Testis (tissue), 3 donors: Measurements from ENCODE around the gene SUDS3. TPM values are rescaled to one million over a fixed set of nuclear protein-coding genes. Genes with fewer than 3 reads are reported as not detected.

Source experiments
- DNase-seq: peaks from one replicate; pipeline ENCODE4 v3.0.0-alpha.2; 2019
- H3K27ac ChIP-seq, 2 donors: fragments of 200-600 bp; sonication (generic); one replicate each; pipeline ENCODE4 v1.5.1; 2019
- H3K27me3 ChIP-seq: fragments of 200-600 bp; sonication (generic); one replicate; pipeline ENCODE4 v1.5.1; 2019
- H3K36me3 ChIP-seq: fragments of 200-600 bp; sonication (generic); one replicate; pipeline ENCODE4 v1.5.1; 2017; ENCODE audit warnings: low read depth; ENCODE audit errors: missing control alignments
- H3K4me1 ChIP-seq: fragments of 200-600 bp; sonication (generic); one replicate; pipeline ENCODE4 v1.5.1; 2019
- H3K4me3 ChIP-seq, 2 donors: fragments of 200-600 bp; sonication (generic); one replicate each; pipeline ENCODE4 v1.5.1; 2017 to 2019
- H3K9me3 ChIP-seq: fragments of 200-600 bp; sonication (generic); one replicate; pipeline ENCODE4 v1.5.1; 2017
- POLR2A ChIP-seq: fragments of 450-650 bp; IDR thresholded peaks from one replicate; pipeline ENCODE4 v1.6.1; 2017; ENCODE audit warnings: antibody characterized with exemption, mild to moderate bottlenecking, moderate library complexity
- WGBS, 2 donors: methylation state at CpG; one replicate each; pipeline ENCODE4 v1.1.5; 2018; 5-methylcytosine and 5-hydroxymethylcytosine counted together
- intact Hi-C: fragments of 100-400 bp; cut with DNase I; formaldehyde crosslinking; loops from one replicate; pipeline ENCODE4 v1.15.1; 2023; ENCODE audit warnings: low total_unique reads
- polyA plus RNA-seq: library from polyadenylated mRNA; stranded (reverse); fragments of 350-450 nt; fragmentation: Illumina TruSeq; extraction: RNeasy Lipid Tissue Mini Kit (QIAGEN cat#74804); gene quantifications from one replicate; pipeline ENCODE4 v1.2.3, GENCODE V29; 2014; ENCODE audit warnings: low read depth, low replicate concordance; ENCODE audit not compliant: insufficient read depth
- total RNA-seq, 2 donors: library from RNA; depleted of rRNA; stranded (reverse); fragments of >200 nt; gene quantifications; one replicate each; pipeline ENCODE4 v1.2.3, GENCODE V29; 2016
- TF ChIP-seq, protein P1 (sequence below), 3 experiments: fragments of 450-650 bp in 2 of 3; fragments of 200-600 bp in 1 of 3; sonication (generic) in 1 of 3; IDR thresholded peaks; one replicate each; pipeline ENCODE4 v1.5.1; 2016 to 2019; ENCODE audit warnings: antibody characterized with exemption in 3 of 3, mild to moderate bottlenecking in 2 of 3, moderate library complexity in 1 of 3

SUDS3 gene
- total and polyA plus RNA-seq, 3 donors from 2014 or later, result 42.3 to 89.1 (median 73.1) TPM

GRCh38 chr12:118377021-118377883 lies 897 bp downstream of the SUDS3 start:
- no peaks in the 10 kb centered on the region for H3K9me3 ChIP-seq
- H3K4me3 ChIP-seq, result peak overlapping the region; percentile 94 to 99
- peak overlapping the region; percentile 89 to 97 for H3K27ac ChIP-seq
- no peaks in the 10 kb centered on the region for H3K27me3 ChIP-seq
- no peak for TF ChIP-seq POLR2A
- TF ChIP-seq, protein P1, sequence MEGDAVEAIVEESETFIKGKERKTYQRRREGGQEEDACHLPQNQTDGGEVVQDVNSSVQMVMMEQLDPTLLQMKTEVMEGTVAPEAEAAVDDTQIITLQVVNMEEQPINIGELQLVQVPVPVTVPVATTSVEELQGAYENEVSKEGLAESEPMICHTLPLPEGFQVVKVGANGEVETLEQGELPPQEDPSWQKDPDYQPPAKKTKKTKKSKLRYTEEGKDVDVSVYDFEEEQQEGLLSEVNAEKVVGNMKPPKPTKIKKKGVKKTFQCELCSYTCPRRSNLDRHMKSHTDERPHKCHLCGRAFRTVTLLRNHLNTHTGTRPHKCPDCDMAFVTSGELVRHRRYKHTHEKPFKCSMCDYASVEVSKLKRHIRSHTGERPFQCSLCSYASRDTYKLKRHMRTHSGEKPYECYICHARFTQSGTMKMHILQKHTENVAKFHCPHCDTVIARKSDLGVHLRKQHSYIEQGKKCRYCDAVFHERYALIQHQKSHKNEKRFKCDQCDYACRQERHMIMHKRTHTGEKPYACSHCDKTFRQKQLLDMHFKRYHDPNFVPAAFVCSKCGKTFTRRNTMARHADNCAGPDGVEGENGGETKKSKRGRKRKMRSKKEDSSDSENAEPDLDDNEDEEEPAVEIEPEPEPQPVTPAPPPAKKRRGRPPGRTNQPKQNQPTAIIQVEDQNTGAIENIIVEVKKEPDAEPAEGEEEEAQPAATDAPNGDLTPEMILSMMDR (IDR thresholded peaks at IDR 0.05), result no peak
- H3K36me3 ChIP-seq, result no peaks in the 10 kb centered on the region
- peaks cover 17% of the 10 kb centered on the region for H3K4me1 ChIP-seq
- no peak for DNase-seq
- 0 to 2% methylated on average over 18 to 22 of the region's 22 CpGs for WGBS, 2 donors
- intact Hi-C loops, result loop anchor here (10.0 kb wide), 1 partner anchor 192 kb away; no protein-coding TSS in a partner anchor

- Histone ChIP-seq H3K9me3 (no peaks in the 10 kb centered on the region), H3K4me1 (peaks cover 17% of the 10 kb centered on the region), H3K27me3 (no peaks in the 10 kb centered on the region), H3K27ac (peak overlapping the region in 1 of 2 donors; percentile 97), H3K4me3 (peak overlapping the region; percentile 94 to 99), H3K36me3 (no peaks in the 10 kb centered on the region)
- TF ChIP-seq, protein P1 (IDR thresholded peaks at IDR 0.05), result peak; percentile 91 to 100 (median 97)
- no peak for TF ChIP-seq POLR2A
- 30 to 35% methylated on average over 8 of the region's 8 CpGs for WGBS, 2 donors
- intact Hi-C loops, result loop anchor here (10.0 kb wide), 1 partner anchor 193 kb away; no protein-coding TSS in a partner anchor
- DNase-seq, result peak; percentile 59
Measured at GRCh38 chr12:118377884-118378470, 1.6 kb downstream of the SUDS3 start.

DNA sequence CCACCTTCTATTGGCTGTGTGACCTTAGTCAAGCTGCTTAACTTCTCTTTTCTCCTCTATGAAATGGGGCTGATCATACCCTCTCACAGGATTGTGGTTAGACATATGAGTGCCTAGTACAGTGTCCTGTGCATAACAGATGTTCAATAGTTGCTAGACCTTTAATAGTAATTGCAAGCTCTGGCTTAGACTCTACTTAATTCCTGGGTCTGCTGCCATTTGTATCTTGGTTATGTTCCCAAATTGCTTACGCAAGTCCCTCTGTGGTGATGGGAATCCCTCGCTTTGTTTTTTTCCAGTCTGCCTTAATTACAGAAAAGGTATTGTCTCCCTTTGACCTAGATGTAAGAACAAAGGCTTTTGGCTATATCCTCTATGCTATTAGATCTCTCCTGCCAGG lies 15.1 kb downstream of the SUDS3 start:
- Histone ChIP-seq H3K27ac (no peak overlapping the region), H3K36me3 (no peaks in the 10 kb centered on the region)
- 88 to 93% methylated on average over 2 of the region's 2 CpGs for whole genome bisulfite sequencing, 2 donors

GRCh38 chr12:118391836-118392235 lies 15.5 kb downstream of the SUDS3 start:
- 100% methylated on average over 1 of the region's 1 CpG for WGBS, 2 donors
- H3K27ac ChIP-seq, result no peak overlapping the region
- no peaks in the 10 kb centered on the region for H3K9me3 ChIP-seq
- intact Hi-C loops, result no loop called here
- H3K4me3 ChIP-seq, result no peak overlapping the region
- no peaks in the 10 kb centered on the region for H3K27me3 ChIP-seq
- DNase-seq, result no peak
- no peaks in the 10 kb centered on the region for H3K4me1 ChIP-seq
- no peaks in the 10 kb centered on the region for H3K36me3 ChIP-seq
- TF ChIP-seq, protein P1 (IDR thresholded peaks at IDR 0.05), result no peak
- no peak for TF ChIP-seq POLR2A

More for the DNA sequence above, 15.1 kb downstream of the SUDS3 start:
- Histone ChIP-seq H3K9me3 (no peaks in the 10 kb centered on the region), H3K27me3 (no peaks in the 10 kb centered on the region), H3K4me3 (no peak overlapping the region), H3K4me1 (no peaks in the 10 kb centered on the region)
- DNase-seq, result no peak
- no peak for TF ChIP-seq POLR2A
- TF ChIP-seq, protein P1 (IDR thresholded peaks at IDR 0.05), result no peak
- intact Hi-C loops, result no loop called here
